Measurements from ENCODE around the gene ATP8A1.
"Not testable (repeated sequence)": the region's sequence is repeated elsewhere in the genome, so short reads cannot be mapped to it uniquely, and the experiment has no call there.

ATP8A1 gene

GRCh38 chr4:42497142-42497910, 159.6 kb downstream of the ATP8A1 start:
- no peak for DNase-seq

GRCh38 chr4:42492962-42493361, 163.9 kb downstream of the ATP8A1 start:
- no peak for DNase-seq

DNA sequence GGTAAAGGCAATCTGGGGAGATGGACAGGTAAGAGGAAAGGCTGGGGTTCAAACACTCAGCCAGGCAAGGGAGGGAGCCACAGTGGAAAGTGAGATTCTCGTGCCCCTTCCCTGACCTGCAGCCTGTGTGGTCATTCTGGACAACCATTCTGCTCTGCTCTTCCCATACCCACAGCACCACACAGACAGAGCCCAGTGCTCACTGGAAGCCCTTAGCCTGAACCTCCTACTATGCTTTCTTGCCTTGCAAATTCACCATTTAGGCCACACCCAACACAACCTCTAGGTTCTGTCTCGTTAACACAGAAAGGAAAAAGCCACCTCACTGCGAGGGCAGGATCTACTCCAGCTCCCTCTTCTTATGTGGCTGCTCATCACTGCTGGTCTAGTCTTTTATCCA, 166.9 kb downstream of the ATP8A1 start:
- no peak for DNase-seq

DNA sequence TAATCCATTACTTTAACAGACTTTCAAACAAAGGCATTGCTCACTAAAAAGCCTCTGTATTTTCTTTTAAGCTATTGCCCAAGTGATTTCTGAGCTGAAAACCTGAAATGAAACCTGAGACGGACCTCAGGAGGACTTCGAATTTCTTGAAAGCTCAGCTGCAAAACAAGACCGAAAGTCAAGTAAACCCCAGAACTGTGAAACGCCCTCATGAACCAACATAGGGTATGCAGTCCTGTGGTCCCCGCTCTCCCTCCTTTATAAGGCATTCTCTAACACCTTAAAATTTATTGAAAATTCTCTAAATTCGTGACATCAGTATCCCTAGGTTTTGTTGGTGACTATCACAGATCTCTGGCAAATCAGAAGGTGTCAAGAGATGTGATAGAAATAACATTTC, 167.8 kb downstream of the ATP8A1 start:
- DNase-seq = no peak

GRCh38 chr4:42488554-42488953, 168.4 kb downstream of the ATP8A1 start:
- DNase-seq = no peak

DNA sequence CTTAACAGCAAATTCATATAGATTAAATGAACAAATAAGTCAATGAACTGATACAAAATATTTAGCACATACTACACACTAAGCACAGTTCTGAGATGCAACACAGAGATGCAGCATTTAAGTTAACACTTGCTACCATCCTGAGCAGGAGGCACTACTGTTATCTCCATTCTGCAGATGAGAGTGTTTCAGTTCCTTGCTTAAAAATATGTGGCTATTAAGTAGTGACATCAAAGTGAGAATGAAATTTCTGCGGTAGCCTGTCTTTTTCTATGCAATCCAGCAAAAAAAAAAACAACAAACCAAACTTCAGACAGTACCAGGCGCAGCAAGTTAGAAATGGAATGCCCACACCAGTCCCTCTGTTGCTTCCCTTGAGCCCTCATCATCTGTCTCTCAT, 168.8 kb downstream of the ATP8A1 start:
- DNase-seq = no peak

GRCh38 chr4:42487230-42487629, 169.7 kb downstream of the ATP8A1 start:
- no peak for DNase-seq

DNA sequence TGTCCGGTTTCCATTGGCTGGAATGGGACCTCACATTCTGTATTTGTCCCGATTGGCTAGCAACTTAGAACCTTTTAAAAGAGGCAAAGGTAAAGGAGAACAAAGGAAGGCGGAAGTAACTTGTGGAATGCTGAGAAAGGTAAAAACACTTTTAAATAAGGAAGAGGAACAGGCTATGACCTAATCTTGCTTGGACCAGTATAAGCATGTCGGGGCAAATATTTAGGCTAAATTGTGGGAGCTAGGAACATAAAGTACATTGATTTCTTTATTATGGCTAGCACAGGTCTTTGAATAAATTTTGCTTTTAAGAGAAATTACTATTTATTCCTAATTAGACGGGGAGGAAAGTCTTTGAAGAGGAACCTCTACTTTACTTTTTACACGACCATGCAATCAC, 170.7 kb downstream of the ATP8A1 start:
- not testable (repeated sequence) for DNase-seq

- no peak for DNase-seq
Observed at GRCh38 chr4:42484630-42485029, 172.3 kb downstream of the ATP8A1 start.

- DNase-seq = no peak
Observed at GRCh38 chr4:42483426-42484379, 173.2 kb downstream of the ATP8A1 start.

DNA sequence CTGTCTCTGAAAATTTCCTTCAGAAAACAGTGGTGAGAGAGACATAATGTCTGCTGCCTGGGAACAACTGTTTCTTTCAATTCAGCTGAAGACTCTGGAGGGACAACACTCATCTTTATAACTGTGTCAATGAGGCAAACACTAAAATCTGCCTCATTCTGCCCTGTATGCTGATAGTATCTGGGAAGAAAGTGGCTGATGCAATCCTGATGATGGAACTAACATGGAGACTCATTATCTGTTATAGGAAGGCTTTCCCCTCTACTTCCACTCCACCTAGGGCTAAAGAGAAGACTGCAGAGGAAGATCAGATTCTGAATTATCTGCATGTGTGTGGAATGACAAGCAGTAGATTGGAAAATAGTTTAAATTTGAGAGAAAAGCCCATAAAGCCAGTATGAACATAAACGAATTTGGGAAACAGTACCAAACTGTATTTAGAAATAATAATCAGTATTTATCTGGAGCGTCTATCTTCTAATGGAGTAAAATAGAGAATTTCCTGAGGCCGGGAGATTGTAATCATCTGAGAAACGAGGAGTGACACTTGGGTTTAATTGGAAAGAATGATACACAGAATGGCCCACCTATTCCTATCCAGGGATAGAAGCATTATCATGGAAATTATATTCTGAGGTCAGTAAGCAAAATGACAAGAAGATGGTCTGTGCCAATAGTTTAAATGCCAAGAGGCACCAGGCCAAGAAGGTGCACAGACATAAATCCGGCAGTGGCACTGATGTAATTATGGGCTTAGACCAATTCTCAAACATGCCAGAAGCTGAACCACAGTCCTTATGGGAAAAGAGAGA, 174.2 kb downstream of the ATP8A1 start:
- no peak for DNase-seq

DNA sequence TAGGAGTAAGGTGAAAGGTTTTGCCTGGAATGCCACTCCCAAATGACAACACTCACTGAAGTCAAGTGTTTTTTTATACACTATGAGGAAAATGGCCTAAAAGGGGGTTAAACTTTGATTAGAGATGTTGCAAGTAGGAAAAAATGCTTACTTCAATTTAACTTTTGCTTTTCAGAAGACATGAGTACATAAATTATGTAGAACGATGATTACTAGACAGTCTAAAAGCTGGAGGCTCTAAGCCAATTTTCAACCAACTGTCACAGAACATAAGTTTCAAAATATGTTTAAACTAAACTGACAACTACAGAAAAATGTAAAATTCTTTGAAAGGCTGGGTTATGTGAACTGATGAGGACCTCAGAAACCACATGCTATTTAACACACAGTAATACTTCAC, 176.2 kb downstream of the ATP8A1 start:
- no peak for DNase-seq

- DNase-seq = no peak
Observed at GRCh38 chr4:42480281-42480680, 176.6 kb downstream of the ATP8A1 start.

- DNase-seq = no peak
Observed at GRCh38 chr4:42478946-42479345, 178.0 kb downstream of the ATP8A1 start.

GRCh38 chr4:42478509-42478908, 178.4 kb downstream of the ATP8A1 start:
- no peak for DNase-seq

- no peak for DNase-seq
Observed at GRCh38 chr4:42474406-42474805, 182.5 kb downstream of the ATP8A1 start.

DNA sequence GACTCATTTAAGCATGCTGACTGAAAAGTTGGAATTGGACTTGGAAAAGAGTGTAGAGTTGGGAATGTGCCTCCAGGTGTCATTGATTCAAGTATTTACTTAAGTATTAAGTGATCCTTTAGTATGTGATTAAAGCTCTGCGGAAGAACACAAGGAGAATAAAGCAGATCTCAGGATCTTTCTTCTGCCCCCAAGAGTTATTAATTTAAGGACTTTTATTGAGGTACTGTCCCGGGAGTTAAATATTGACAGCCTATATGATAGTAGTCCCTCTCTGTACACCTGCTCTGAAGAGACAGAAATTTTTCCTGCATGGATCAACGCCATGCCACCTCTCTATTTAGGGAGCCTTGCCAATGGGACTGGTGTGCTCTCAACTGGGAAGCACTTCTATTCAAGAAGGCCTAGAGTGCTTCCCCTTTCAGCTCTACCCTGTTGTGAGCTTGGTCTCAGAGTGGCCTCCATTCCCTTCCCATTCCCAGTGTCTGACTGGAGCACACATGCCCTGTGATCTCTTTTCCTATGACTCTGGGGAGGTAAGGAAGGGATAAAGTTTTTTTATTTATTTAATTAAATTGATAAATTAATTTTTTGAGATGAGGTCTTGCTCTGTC, 183.7 kb downstream of the ATP8A1 start:
- DNase-seq = no peak

GRCh38 chr4:42471896-42472295, 185.0 kb downstream of the ATP8A1 start:
- no peak for DNase-seq

DNA sequence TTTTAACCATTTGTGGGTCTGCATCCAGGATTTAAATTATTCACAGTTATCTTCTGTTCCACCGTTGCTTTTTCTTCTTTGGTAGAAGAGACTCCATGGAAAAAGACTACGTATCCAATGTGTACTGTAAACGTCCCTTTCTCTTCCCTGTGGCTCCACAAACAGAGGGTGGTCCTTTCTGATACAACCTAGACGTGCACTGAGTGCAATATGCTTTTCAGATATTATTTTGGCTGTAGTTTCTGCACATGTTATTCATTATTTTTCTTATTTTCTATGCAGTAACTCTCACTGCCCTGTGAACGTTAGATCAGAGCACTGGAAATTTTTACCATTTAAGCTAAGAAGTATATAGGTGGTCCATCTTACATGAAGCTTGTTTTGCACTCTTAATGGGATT, 186.9 kb downstream of the ATP8A1 start:
- no peak for DNase-seq

- DNase-seq = not testable (repeated sequence)
Observed at GRCh38 chr4:42467777-42468176, 189.1 kb downstream of the ATP8A1 start.

GRCh38 chr4:42466273-42466844, 190.5 kb downstream of the ATP8A1 start:
- DNase-seq = no peak

DNA sequence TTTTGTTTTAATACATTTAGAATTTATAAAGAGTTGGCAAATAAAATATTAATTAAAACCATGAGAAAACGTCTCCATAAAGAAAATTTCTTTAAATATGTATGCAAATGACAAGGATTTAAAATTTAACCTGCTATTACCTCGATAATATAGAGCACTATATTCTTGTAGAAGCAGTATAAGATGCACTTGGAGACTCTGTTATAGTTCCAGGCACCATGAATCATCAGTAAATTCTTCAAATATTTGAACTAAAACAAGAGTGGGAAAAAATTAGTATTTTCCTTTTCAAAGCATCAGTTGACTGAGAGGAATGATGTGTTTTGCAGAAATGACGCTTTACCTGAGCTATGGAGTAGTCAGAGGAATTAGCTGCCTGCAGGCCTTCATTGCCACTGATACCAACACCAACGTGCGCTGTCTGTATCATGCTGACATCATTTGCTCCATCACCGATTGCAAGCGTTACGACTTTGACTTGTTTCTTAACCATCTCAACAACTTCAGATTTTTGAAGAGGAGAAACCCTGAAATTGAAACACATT, 192.3 kb downstream of the ATP8A1 start:
- DNase-seq = no peak

All from activated CD8-positive, alpha-beta memory T cell treated with anti-CD3 and anti-CD28 coated beads for 24 hours (primary cell).